Stimulated activated naive CD4-positive, alpha-beta T cell treated with Interleukin-2 at 50 U/mL for 16 hours (primary cell): Measurements from ENCODE around the gene GGN.
"Not testable (repeated sequence)": the region's sequence is repeated elsewhere in the genome, so short reads cannot be mapped to it uniquely, and the experiment has no call there.

Source experiments
- DNase-seq: peaks from one replicate; lab custom pipeline; 2025; lab: John Stamatoyannopoulos, UW

The GGN gene

GRCh38 chr19:38411898-38412297 lies 24.1 kb upstream of the GGN start:
- DNase-seq, result not testable (repeated sequence)

DNA sequence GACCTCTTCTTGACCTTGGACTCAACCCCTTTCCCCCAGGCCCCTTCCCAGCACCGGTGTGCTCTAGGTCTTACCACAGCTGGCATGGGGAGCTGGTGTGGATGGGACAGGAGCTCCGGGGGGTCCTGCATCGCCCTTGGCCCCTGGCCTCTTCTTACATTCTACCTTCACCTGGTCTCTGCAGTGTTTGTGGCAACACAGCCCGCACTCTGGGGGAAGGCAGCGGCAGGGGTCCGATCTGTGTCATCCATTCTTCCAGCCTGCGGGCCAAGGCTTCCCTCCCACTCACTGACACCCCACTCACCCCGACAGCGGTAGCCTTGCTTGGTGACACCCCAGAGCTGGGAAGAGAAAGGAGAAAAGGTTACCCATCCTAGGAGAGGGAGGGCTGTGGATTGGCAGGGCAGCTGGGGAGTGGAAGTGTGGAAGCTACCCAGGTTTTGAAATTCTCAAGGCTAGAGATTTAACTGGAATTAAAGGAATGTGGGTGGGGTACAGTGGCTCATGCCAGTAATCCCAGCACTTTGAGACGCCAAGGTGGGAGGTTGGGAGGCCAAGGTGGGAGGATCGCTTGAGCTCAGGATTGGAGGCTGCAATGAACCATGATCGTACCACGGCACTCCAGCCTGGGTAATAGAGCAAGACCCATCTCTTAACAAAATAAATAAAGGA lies 23.3 kb upstream of the GGN start:
- DNase-seq, result no peak

DNA sequence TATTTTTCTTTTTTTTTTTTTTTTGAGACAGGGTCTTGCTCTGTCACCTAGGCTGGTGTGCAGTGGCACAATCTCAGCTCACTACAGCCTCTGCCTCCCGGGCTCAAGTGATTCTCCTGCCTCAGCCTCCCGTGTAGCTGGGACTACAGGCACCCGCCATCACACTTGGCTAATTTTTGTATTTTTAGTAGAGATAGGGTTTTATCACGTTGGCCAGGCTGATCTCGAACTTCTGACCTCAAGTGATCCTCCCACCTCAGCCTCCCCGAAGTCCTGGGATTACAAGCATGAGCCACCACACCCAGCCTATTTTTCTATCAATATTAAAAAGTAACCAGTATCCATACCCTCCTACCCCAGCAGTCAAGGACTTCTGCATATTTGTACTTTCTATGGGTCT lies 22.6 kb upstream of the GGN start:
- DNase-seq, result not testable (repeated sequence)

DNA sequence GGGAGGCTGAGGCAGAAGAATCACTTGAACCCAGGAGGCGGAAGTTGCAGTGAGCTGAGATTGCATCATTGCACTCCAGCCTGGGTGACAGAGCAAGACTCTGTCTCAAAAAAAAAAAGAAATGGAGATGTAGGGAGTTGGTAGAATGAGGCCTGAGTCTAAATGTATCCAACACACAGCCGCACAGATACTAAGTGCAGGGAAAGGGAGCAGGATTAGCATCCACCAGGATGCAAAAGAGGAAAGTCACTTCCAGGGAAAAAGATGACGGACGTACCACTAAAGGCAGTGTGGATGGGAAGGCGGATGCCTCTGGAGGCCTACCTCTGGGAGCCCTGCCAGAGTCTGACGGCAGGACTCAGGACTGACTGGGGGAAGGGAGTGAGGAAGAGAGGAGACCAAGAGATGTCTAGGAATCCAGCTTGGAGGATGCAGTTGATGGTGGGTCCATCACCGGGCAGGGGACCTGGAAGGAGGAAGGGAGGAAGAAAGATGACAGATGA lies 21.8 kb upstream of the GGN start:
- DNase-seq, result no peak

DNA sequence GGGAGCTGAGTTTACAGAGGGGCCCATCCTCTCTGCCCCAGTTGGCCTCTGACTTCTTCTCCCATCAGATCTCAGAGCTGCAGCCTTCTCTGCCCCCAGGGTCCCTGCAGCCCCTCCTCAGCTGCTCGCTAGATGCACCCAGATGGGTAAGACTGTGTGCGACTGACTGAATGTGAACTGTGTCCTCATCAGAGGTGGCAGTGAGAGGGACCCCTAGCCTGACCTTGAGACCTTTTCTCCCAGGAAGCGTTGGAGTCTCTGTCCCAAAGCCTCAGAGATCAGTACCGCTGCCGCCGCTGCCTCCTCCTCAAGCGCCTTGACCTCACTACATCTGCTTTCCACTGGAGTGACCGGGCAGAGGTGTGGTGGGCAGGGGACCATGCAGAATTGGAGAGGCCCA lies 17.4 kb upstream of the GGN start:
- DNase-seq, result no peak

- no peak for DNase-seq
Observed at GRCh38 chr19:38404858-38405257, 17.0 kb upstream of the GGN start.

DNA sequence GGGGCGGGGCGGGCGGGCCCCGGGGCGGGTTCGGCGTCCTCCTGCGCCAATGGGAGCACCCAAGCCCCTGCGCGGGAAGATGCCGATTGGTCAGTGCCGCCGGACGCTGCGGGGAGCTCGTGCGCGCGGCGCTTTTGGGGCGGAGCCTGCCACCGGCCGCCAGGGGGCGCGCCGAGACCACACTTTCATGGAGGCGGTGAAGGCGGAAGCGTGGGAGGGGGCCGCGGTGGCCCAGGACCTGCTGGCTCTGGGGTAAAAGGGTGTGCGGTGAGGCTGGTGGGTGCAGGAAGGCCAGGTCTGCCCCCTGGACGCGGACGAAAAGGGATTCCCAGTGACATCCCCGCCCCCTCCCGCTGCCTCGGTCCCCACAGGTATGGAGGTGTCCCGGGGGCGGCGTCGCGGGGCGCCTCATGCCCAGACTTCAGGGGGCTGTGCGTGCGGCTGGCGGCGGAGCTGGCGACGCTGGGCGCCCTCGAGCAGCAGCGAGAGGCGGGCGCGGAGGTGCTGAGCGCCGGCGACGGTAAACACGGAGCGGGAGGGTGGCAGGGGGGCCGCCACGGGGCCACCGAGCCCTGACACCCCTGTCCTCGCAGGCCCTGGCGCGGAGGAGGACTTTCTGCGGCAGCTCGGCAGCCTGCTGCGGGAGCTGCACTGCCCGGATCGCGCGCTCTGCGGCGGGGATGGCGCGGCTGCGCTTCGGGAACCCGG lies 15.3 kb upstream of the GGN start, which contains the start of gene FAM98C:
Gene FAM98C (plus strand): TSS at position 127 of the 708 bp plus-strand sequence. CDS start 61 bp downstream, at position 188.
- DNase-seq, result peak; percentile 98

DNA sequence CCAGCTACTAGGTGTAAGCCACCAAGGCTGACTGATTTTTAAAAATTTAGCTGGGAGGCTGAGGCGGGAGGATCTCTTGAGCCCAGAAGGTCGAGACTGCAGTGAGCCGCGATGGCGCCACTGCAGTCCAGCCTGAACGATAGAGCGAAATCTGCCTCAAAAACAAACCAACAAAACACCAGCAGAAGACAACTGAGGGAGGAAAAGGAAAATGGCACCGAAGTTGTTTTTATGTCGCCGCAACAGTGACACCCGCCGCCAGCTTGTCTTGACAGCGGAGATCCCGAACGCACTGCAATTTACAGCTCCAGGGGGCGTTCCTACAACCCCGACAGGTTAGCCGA lies 14.8 kb upstream of the GGN start:
- no peak for DNase-seq

- no peak for DNase-seq
Observed at GRCh38 chr19:38401148-38401547, 13.3 kb upstream of the GGN start.

- no peak for DNase-seq
Observed at GRCh38 chr19:38400361-38400760, 12.5 kb upstream of the GGN start.

GRCh38 chr19:38399537-38399936 lies 11.7 kb upstream of the GGN start:
- no peak for DNase-seq

- no peak for DNase-seq
Observed at GRCh38 chr19:38399081-38399480, 11.2 kb upstream of the GGN start.

GRCh38 chr19:38395381-38396114 lies 7.7 kb upstream of the GGN start:
- DNase-seq, result peak; percentile 20

GRCh38 chr19:38394488-38394887 lies 6.7 kb upstream of the GGN start:
- DNase-seq, result peak; percentile 70

DNA sequence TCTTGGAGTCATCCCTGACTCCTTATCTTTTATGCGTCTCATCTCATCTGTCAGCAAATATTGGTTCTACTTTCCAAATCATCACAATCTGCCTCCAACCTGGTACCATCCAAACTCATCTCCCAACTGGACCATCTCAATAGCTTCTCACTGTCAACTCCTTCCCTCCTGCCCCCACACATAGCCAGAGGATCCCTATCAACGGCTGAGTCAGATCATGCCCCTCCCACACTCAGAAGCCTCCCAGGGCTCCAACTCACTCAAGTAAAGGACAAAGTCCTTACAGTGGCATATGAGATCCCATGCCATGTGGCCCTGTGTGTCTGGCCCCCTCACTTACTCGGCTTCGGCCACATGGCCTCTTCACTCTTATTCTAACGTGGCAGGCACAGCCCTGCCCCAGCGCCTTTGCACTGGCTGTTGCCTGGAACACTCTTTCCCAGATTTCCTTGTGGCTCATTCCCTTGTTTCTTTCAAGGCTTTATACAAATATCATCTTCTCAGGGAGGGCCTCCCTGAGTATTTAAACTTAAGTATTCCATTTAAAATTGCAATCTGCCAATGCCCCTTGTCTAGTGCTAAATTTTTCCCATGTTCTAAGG lies 5.0 kb upstream of the GGN start:
- no peak for DNase-seq

GRCh38 chr19:38391911-38392464 lies 4.2 kb upstream of the GGN start:
- DNase-seq, result no peak

DNA sequence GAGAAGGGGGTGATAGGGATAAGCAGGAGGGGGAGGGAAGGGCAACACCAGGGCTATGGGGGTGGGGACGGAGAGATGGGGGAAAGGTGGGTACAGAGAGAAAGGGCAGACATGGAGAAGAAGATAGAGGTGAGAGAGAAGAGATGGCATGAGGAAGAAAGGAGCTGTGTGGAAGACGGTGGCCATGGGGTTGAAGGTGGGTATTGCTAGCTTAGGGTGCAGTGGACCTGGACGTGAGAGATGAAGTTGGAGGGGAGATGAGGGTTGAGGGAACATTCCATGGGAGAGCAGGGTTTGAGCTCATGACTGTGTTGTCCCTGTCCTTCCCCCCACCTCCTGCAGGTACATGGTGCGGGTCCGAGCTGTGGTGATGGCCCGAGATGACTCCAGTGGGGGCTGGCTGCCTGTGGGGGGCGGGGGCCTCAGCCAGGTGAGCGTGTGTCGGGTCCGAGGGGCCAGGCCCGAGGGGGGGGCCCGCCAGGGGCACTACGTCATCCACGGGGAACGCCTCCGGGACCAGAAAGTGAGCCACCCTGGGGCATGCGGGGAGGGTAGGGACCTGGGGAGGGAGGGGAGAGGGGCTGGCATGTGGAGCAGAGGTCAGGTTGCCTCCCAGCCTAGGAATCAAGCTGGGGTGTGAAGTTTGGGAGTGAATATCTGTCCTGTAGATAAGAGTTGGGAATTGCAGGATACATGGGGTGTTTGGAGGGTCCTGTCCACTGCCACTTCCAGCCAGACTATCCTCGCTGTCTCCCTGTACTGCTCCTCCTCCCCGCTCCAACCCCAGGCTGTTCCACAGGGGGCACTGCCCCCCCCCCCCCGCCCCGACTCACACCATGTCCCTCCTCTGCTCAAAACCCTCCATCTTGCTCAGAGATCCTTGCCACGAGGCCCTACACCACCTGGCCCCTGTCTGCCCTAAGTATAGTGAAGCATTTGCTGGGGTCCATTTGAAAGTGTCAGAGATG lies 2.4 kb upstream of the GGN start:
- no peak for DNase-seq

DNA sequence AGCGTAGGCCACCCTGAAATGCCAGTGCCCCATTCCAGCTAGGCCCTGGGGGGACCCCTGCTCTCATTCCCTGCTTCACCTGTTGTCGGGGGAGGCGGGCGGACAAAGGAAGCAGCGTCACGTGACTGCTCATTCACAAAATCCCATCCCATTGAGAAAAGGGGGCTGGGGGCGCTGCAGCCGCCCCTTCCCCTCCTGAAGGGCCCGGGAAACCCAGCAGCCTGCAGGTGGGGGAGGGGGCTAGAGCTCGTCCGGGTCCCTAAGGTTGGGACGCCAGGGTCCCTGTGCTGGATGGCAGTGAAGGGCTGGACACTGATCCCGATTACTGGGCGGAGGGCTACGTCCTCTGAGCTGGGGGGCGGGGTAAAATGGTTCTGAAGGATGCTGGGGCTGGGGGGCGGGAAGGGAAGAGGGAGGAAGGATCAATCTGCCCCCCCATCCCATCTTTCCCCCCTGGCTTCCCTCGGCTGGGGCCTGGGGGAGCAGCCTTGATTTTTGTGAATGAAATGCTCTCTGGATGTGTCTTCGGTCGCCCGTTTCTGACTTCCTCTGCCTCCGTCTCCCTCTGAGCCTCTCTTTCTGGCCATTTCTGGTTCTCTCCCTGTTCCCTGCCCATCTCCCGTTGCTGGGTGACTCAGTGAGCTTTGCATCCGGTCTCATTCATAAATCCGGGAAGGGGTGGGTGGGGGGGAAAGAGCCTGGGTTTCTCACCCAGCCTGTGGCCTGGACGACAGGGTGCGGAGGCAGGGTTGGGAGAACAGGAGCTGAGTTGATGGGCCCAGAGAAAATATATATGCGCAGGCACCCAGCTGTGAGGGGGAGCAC lies 1.5 kb upstream of the GGN start:
- no peak for DNase-seq

DNA sequence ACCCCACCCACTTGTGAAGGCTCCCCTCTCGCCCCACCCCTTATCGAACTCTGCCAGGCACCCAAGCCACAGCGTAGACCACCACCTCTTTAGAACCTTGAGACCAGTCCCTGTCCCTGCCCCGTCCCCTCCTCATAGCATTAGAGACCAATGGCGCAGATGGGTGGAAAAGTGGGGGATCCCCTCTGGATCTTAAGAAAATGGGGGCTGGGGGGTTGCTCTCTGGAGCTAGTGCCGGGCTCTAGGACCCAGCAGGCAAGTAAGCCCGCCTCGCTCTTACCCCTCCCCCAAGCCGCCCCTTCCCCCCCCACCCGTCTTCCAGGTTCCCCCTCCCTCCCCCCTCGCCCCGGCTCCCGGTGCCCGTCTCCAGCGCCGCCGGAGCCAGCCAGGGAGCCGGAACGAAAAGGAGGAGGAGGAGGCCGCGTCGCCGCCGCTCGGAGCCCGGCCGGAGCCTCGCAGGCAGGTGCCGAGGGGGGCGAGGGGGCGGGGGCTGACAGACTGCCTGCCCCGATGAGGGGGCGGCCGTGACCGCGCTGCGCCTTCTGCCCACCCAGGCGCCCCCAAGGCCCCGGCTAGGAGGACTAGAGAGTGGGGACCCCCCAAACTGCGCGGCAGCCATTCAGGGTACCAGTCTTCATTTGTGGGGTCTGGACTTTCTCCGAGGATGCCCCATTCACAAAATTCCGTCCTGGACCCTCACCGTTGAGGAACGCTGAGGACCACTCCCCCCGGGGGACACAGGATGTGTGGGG lies 691 bp upstream of the GGN start, which contains the start of gene SPRED3:
Gene SPRED3 (plus strand): TSS at position 349 of the 752 bp plus-strand sequence. CDS start 1,606 bp downstream, outside the sequence.
- no peak for DNase-seq
